Activated CD8-positive, alpha-beta T cell treated with anti-CD3 and anti-CD28 coated beads for 36 hours (primary cell): ENCODE results near the gene TNNI3K. TPM values are rescaled to one million over a fixed set of nuclear protein-coding genes. Genes with fewer than 3 reads are reported as not detected.

Experiments used
- ATAC-seq: fragments of 200-7000 bp; cut with Tn5 transposase; one replicate; pipeline ENCODE4 v1.10.0; 2021; ENCODE audit warnings: mild to moderate bottlenecking, moderate library complexity
- CTCF ChIA-PET: fragments of 350-600 bp; sonication (Branson Sonifier 250); formaldehyde crosslinking; loops from one replicate; lab custom pipeline; 2021; ENCODE audit warnings: antibody characterized with exemption; lab: Charles Lee
- POLR2A ChIA-PET: fragments of 350-600 bp; sonication (Branson Sonifier 250); formaldehyde crosslinking; loops from one replicate; lab custom pipeline; 2021; ENCODE audit warnings: antibody characterized with exemption; lab: Charles Lee
- DNase-seq: peaks from one replicate; pipeline ENCODE4 v3.0.0-alpha.2; 2020
- H3K27ac Mint-ChIP-seq: one replicate; pipeline ENCODE4 v1.8.0; 2021; ENCODE audit warnings: mild to moderate bottlenecking, mixed read lengths
- H3K27me3 Mint-ChIP-seq: one replicate; pipeline ENCODE4 v1.8.0; 2021; ENCODE audit warnings: mixed read lengths
- H3K36me3 Mint-ChIP-seq: one replicate; pipeline ENCODE4 v1.8.0; 2021; ENCODE audit warnings: low read depth, mixed read lengths
- H3K4me1 Mint-ChIP-seq: one replicate; pipeline ENCODE4 v1.8.0; 2021; ENCODE audit warnings: low read depth, mixed read lengths
- H3K4me3 Mint-ChIP-seq: one replicate; pipeline ENCODE4 v1.8.0; 2021; ENCODE audit warnings: mild to moderate bottlenecking, moderate library complexity, mixed read lengths
- H3K9me3 Mint-ChIP-seq: one replicate; pipeline ENCODE4 v1.8.0; 2021; ENCODE audit warnings: mixed read lengths
- intact Hi-C: fragments of 100-400 bp; cut with micrococcal nuclease; formaldehyde crosslinking; loops from one replicate; pipeline ENCODE4 v1.10.0; 2022
- total RNA-seq, 2 experiments: library from RNA; stranded (reverse); gene quantifications; one replicate each; pipeline ENCODE4 v1.2.3, GENCODE V29; 2021
- TF ChIP-seq, protein P1 (sequence below): fragments of 200-600 bp; IDR thresholded peaks from one replicate; pipeline ENCODE4 v1.8.0; 2022; ENCODE audit warnings: antibody characterized with exemption, mild to moderate bottlenecking

TNNI3K gene
- total RNA-seq, 2 experiments from 2014 or later = 0.52 TPM; not detected in 1

DNA sequence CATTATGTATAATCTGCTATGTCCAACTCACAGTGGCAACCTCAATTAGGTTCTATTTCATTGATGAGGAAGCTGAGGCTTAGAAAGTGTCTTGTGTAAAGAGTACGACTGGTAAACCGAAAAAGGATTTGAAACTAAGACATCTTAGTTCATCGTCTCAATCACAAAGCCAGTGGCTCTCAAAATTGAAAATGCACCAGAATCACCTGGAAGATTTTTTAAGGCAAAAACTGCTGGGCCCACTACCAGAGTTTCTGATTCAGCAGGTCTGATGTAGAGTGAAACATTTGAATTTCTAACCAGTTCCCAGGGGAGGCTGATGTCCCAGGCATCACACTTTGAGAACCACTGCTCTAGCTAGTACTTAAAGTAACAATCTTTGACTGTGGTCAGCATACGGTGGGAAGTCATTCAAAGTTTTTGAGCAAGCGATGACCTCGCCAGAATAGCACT is 282.4 kb downstream of the TNNI3K start:
- intact Hi-C loops = no loop called here
- TF ChIP-seq, protein P1, sequence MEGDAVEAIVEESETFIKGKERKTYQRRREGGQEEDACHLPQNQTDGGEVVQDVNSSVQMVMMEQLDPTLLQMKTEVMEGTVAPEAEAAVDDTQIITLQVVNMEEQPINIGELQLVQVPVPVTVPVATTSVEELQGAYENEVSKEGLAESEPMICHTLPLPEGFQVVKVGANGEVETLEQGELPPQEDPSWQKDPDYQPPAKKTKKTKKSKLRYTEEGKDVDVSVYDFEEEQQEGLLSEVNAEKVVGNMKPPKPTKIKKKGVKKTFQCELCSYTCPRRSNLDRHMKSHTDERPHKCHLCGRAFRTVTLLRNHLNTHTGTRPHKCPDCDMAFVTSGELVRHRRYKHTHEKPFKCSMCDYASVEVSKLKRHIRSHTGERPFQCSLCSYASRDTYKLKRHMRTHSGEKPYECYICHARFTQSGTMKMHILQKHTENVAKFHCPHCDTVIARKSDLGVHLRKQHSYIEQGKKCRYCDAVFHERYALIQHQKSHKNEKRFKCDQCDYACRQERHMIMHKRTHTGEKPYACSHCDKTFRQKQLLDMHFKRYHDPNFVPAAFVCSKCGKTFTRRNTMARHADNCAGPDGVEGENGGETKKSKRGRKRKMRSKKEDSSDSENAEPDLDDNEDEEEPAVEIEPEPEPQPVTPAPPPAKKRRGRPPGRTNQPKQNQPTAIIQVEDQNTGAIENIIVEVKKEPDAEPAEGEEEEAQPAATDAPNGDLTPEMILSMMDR = no peak
- H3K4me3 Mint-ChIP-seq = no peak overlapping the region
- DNase-seq = no peak
- H3K9me3 Mint-ChIP-seq = no peaks in the 10 kb centered on the region
- peaks cover 2% of the 10 kb centered on the region for H3K27me3 Mint-ChIP-seq
- no peak for ATAC-seq
- POLR2A ChIA-PET = no interaction called here
- CTCF ChIA-PET = no interaction called here
- no peaks in the 10 kb centered on the region for H3K36me3 Mint-ChIP-seq
- H3K27ac Mint-ChIP-seq = no peak overlapping the region
- no peaks in the 10 kb centered on the region for H3K4me1 Mint-ChIP-seq

DNA sequence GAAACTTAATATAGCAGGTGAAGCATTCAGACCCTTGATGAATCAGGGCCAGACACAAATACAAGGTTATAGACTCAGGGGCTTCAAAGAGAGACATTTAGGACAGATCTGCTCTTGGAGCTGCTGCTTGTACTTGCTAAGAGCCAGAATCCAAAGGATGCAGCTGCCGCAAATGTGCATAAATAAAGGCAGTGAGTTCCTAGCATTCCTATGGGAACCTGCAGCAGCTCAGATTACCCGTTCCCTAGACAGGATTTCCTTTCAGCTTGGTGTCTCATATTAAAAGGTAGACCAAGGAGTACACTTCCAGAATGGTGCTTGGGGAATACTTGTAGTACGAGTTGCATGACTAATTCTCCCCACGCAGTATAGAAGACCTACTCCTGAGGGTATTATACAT is 287.0 kb downstream of the TNNI3K start:
- no peak for ATAC-seq
- no peak overlapping the region for H3K27ac Mint-ChIP-seq
- peaks cover 2% of the 10 kb centered on the region for H3K27me3 Mint-ChIP-seq
- DNase-seq = no peak
- H3K9me3 Mint-ChIP-seq = no peaks in the 10 kb centered on the region
- TF ChIP-seq, protein P1 = no peak
- H3K36me3 Mint-ChIP-seq = no peaks in the 10 kb centered on the region
- no peaks in the 10 kb centered on the region for H3K4me1 Mint-ChIP-seq
- ChIA-PET CTCF (no interaction called here), POLR2A (no interaction called here)
- H3K4me3 Mint-ChIP-seq = no peak overlapping the region
- intact Hi-C loops = no loop called here

DNA sequence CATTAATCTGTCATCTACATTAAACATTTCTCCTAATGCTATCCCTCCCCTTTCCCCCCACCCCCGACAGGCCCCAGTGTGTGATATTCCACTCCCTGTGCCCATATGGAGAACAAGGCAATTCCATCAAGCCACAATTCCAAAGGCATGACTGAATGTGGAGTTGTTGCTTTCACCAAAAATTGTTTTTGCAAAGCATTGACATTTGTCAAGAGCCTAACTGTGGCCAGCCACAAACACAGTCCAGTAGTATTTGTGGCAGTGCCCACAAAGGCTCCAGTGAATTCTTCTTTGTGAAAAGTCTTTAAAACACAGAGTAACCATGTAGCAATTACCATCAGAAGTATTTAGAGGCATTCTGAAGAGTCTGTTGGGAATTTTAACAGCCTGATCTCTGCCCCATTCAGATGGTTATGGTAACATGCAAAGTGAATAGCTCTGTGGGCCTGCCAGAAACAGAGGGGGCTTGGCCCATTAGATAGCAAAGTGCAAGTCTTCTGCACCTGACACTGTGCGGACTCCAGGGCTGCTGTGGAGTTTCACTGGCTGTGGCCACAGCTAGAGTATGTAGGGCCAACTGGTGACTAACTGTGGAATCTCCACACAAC is 288.8 kb downstream of the TNNI3K start:
- Mint-ChIP-seq H3K27ac (no peak overlapping the region), H3K27me3 (peaks cover 4% of the 10 kb centered on the region), H3K36me3 (no peaks in the 10 kb centered on the region), H3K4me3 (no peak overlapping the region), H3K9me3 (no peaks in the 10 kb centered on the region), H3K4me1 (no peaks in the 10 kb centered on the region)
- TF ChIP-seq, protein P1 = no peak
- ChIA-PET CTCF (interaction anchor here (1.2 kb wide), 1 partner anchor 18 kb away, joined by 3 read pairs; no protein-coding TSS in a partner anchor), POLR2A (no interaction called here)
- intact Hi-C loops = no loop called here
- ATAC-seq (no peak), DNase-seq (no peak)

DNA sequence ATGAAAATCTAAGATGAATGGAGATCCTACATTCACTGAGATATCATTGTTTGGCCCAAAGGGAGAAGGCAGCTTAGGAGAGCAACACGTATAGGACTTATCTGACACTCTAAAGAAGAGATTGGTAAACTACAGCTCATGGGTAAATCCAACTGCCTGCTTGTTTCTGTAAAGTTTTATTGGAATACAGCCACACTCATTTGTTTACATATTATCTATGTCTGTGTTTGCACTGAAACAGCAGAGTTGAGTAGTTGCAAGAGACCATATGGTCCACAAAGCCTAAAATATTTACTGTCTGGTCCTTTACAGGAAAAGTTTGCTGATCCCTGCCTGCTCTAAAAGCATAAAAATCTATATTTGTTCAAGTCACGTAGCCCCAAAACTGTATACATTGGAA is 291.5 kb downstream of the TNNI3K start:
- Mint-ChIP-seq H3K4me3 (no peak overlapping the region), H3K9me3 (no peaks in the 10 kb centered on the region), H3K4me1 (no peaks in the 10 kb centered on the region), H3K27me3 (peaks cover 1% of the 10 kb centered on the region), H3K36me3 (no peaks in the 10 kb centered on the region), H3K27ac (no peak overlapping the region)
- ChIA-PET CTCF (no interaction called here), POLR2A (no interaction called here)
- intact Hi-C loops = no loop called here
- TF ChIP-seq, protein P1 = no peak
- ATAC-seq (no peak), DNase-seq (no peak)

DNA sequence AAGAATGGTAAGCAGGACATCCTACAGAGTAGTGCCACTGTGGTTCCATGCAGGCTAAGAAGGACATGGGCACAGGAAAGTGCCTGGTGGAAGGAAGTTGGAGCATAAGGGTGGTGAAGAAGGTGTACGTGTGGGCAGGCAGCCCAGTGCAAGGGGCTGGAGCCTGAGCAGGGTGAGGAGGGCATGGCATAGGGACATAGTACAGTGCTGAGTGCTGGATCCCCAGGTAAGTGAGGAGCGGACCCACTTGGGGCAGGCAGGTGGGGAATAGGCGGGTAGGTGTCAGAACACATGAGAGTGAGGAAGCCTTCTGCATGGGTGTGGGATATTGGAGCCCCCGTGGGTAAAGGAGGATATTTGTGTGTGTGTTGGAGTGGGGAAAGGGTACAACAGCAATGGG is 292.9 kb downstream of the TNNI3K start:
- Mint-ChIP-seq H3K27me3 (peaks cover 1% of the 10 kb centered on the region), H3K9me3 (no peaks in the 10 kb centered on the region), H3K27ac (no peak overlapping the region), H3K4me3 (no peak overlapping the region), H3K36me3 (no peaks in the 10 kb centered on the region), H3K4me1 (no peaks in the 10 kb centered on the region)
- no peak for ATAC-seq
- intact Hi-C loops = no loop called here
- DNase-seq = no peak
- CTCF ChIA-PET = no interaction called here
- POLR2A ChIA-PET = no interaction called here
- TF ChIP-seq, protein P1 = no peak
